ENCODE data around the gene SNAP91. TPM values are rescaled to one million over a fixed set of nuclear protein-coding genes. Genes with fewer than 3 reads are reported as not detected.

SNAP91 gene
- total RNA-seq, 1 donor from 2014 or later, result 0.64 TPM

- DNase-seq (ENCODE audit: low spot score in 2 of 2), result no peak
- Histone ChIP-seq H3K4me1 (peaks cover 0 to 4% of the 10 kb centered on the region in 2 donors), H3K36me3 (no peaks in the 10 kb centered on the region), H3K9me3 (no peaks in the 10 kb centered on the region), H3K4me3 (no peak overlapping the region), H3K27me3 (no peaks in the 10 kb centered on the region), H3K27ac (no peak overlapping the region)
- no peak for TF ChIP-seq CTCF (IDR thresholded peaks at IDR 0.05)
- intact Hi-C loops (cut with DNase I), result no loop called here
Observed at GRCh38 chr6:83505356-83505755, 203.5 kb downstream of the SNAP91 start.

Other genes with a start within 250 kb of the SNAP91 start
- gene PRSS35, start 196.6 kb downstream of the SNAP91 start, total RNA-seq, result 1.8 TPM
- not detected for gene RIPPLY2, start 144.3 kb upstream of the SNAP91 start, total RNA-seq
- 0.53 TPM for gene CYB5R4, start 150.6 kb upstream of the SNAP91 start, total RNA-seq